Raji (cell line): ENCODE data around the gene IFT80.

Experiments used
- POLR2A ChIP-seq: IDR thresholded peaks from 2 replicates; pipeline ENCODE4 v1.6.1; 2011; ENCODE audit warnings: low read depth, low read length, control low read depth; ENCODE audit not compliant: insufficient read depth

Gene IFT80

DNA sequence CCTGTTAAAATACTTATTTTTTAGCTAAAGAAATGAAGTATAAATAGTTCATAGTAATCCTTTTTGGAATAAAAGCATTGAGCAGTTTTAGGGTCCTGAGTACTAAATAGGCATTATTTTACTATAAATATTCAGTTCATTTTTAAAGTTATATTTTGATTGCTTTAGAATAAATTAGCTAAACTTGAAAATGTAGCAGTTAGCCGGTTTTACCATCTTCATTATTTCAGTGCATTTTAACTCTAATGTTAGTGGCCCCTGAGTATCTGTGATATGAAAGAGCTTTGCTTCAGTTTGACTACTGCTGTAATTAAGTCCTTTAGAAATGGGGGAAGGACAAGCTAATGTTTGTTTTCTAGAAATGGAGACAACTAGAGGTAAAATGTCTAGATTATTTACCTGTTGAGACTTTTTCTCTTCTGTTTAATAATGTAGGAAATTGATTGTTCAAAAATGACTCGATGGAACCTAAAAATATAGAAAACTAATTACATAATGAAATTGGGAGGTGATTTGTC, 4.1 kb upstream of the IFT80 start:
- no peak for TF ChIP-seq POLR2A

DNA sequence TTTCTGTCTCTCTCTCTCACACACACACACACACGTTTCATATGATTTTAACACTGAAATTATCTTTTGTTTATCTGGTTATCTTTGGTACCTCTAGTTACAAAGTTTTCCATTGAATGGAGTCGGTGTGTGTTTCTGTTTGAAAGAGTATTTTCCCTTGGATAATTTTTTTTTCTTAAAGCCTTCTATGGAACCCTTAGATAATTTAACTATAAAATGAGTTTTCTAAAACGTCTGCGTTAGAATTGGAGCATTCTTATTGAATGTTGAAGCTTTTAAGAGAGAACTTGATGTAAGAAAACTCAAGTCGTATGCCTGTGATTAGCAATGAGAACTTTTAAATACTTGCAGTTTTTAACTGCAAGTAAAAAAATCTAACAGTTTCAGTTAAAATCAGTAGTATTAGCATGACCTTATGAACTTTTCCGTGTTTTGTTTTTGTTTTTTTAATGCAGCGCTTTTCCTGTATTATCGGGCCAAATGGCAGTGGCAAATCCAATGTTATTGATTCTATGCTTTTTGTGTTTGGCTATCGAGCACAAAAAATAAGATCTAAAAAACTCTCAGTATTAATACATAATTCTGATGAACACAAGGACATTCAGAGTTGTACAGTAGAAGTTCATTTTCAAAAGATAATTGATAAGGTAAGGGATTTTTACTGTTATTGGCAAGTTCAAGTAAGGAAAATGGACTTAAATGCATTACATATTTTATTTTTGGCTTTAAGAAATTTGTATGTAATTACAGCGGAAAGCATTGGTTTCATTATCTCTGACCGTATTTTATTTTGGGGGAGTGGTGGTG, 3.4 kb upstream of the IFT80 start:
- no peak for TF ChIP-seq POLR2A

DNA sequence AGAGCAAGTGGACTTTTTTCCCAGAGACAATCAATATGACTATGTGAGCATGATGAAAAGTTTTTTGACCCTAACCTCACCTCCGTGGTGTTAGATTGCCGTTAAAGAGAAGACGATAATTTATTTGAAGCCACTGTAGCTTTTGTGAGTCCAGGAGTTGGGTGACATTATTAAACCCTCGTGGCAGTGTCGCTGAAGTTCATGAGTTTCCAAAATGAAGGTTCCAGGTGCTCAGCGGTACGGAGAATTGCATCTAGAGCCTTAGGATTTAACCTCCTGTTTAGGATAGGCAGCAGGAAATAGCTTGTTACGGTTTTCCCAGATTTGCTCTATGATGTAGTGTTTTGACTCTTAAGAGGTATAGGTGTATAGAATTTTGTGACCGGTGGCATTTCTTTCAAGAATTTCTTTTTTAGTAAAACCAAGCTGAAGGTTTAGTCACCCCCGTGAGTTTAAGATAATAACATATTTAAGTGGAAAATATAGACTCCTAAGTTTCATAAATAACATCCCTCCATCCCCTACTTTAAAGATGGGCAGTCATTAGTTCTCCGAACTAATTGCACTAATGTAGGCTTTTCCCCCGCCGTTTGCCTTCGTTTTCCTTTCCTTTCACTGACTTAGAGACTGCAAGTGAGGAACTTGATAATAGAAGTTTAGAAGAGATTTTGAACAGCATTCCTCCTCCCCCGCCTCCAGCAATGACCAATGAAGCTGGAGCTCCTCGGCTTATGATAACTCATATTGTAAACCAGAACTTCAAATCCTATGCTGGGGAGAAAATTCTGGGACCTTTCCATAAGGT, 2.5 kb upstream of the IFT80 start:
- TF ChIP-seq POLR2A = no peak

DNA sequence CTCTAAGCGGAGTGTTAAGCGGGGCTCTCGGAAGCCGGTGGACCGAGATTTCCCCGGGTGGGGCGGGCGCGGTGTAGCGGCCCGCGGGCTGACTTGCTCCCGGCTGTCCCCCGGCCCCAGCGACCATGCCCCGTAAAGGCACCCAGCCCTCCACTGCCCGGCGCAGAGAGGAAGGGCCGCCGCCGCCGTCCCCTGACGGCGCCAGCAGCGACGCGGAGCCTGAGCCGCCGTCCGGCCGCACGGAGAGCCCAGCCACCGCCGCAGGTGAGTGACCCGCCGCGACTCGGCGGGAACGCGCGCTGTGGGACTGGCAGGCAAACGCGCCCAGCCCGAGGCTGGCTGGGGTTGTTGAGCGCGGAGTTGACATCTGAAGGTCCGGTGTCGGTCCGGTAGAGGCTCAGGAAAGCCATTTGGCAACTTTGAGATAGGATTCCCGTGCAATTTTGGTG, 1.7 kb upstream of the IFT80 start:
- TF ChIP-seq POLR2A = no peak

DNA sequence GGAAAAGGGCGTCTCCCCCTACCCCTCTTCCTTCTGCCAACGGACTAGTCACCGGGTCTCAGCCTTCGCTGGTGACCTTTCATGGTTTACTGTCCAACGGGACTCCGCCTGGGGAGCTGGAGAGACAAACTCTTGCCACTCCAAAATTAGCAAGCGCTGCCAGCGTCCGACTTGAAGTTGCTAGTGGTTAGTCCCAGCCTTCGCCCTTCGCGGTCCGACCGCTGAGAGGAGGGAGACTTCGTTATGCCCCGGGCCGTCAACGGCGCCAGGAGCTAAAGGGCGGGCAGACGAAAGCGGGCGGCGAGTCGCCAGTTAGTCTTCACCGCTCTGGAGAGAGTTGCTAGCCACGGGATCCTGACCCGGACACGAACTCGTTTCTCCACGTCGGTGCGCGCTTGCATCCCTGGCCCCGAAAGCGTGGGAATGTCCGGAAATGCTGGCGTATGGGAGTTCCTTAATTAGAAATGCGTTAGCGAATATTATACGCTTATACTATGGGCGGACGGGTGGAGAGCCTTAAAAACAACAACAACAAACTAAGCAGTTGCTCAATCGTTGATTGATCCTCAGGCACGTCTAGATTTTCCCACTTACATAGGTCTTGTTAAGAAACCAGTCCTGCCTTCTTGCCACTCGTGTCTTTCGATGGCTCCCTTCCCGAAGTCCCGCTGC, 1.1 kb upstream of the IFT80 start:
- TF ChIP-seq POLR2A = no peak

DNA sequence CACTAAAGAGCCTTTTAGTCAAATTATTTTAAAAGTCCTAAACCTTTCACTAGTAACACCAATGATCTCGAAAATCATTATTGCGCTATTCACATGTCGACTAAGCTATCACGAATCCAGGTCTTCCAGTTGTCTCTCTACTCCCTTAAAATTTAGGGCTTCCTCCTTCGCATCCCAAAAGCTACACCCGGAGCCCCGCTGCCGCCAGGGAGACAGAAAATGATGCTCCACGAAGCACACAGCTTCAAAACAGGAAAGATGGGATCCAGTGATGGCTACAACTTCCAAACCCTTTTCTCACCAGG, 253 bp downstream of the IFT80 start:
- TF ChIP-seq POLR2A = no peak

DNA sequence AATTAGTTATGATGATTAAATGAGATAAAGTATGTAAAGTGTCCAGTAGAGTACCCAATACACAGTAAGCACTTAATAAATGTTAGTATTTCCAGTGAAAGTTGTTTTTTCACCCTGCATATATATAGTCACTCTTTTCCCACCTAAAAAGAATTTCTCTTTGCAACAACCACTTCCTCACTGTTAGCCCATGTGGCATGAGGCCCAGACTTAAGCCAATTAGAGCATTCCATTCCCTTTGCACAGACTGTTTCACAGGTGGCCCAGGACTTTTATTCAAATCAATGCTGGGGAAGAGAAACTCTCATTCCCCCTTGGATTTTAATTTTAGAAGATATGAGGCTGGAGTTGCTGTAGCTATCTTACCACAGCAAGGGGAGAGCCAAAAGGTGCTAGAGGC, 3.7 kb downstream of the IFT80 start:
- TF ChIP-seq POLR2A = no peak

DNA sequence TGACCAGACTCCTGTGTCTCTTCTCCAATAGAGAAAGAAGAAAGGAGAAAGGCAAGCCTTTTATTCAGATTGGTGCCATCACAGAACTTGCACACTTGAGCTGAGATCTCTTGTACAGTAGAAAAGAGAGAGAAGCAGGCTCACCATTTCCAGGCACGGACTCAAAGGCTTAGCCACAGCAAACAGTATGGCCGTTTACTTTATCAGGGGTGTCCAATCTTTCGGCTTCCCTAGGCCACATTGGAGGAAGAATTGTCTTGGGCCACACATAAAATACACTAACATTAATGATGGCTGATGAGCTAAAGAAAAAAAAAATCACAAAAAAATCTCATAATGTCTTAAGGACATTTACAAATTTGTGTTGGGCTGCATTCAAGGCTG, 5.0 kb downstream of the IFT80 start:
- no peak for TF ChIP-seq POLR2A

DNA sequence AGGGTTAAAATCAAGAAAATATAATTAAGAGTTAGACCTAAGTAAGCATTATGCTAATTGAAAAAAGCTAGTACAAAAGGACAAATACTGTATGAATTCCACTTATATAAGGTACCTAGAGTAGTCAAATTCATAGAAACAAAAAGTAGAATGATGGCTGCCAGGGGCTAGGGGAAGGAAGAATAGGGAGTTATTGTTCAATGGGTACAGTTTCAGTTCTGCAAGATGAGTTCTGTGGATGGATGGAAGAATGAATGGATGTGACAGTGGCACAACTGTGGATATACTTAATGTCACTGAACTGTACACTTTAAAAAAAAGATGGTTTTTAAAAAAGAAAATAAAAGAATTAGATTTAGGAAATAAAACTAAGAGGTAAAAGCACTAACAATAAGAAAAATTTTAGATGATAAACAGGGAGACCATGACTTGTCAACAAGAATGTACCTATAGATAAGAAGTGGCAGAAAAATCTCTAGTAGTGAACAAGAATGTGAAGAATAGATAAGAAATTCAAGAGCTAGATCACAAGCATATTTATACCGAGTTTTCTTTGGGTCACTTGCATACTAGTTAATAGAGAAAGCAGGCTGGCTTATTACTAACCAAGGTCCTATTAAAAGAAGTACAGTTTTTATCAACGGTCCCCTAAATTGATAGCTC, 5.5 kb downstream of the IFT80 start:
- no peak for TF ChIP-seq POLR2A

DNA sequence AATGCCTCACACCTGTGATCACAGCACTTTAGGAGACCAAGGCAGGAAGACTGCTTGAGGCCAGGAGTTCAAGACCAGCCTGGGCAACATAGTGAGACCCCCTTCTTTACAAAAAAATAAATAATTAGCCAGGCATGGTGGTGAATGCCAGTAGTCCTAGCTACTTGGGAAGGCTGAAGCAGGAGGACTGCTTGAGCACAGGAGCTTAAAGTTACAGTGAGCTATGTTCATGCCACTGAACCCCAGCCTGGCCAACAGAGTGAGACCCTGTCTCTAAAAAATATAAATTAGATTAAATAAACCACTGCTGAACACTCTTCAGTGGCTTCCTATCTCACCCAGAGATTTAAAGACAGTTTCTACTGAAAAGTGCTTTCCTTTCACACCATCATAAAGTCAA, 6.2 kb downstream of the IFT80 start:
- TF ChIP-seq POLR2A = no peak

DNA sequence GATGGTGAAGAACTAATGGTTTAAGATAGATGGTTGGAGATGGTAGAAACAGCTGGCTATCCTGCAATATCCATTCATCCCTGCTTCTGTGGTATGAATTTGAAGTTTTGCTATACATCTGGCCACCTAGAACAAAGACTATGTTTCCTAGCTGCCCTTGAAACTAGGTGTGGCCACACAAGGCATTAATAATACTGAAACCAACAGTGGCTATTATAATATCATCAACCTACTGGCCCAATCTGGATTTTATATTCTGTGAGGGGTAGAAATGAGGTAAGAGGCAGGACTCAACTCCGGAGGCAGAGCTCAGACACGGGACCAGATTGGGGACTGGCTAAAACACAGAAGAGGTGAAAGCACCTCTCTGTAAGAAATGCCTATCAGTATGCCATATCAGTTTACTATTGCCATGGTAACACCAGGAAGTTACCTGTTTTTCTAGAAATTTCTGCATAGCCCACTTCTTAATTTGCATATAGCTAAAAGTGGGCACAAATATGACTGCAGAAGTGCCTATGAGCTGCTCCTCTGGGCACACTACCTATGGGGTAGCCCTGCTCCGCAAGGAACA, 8.4 kb downstream of the IFT80 start:
- TF ChIP-seq POLR2A = no peak

DNA sequence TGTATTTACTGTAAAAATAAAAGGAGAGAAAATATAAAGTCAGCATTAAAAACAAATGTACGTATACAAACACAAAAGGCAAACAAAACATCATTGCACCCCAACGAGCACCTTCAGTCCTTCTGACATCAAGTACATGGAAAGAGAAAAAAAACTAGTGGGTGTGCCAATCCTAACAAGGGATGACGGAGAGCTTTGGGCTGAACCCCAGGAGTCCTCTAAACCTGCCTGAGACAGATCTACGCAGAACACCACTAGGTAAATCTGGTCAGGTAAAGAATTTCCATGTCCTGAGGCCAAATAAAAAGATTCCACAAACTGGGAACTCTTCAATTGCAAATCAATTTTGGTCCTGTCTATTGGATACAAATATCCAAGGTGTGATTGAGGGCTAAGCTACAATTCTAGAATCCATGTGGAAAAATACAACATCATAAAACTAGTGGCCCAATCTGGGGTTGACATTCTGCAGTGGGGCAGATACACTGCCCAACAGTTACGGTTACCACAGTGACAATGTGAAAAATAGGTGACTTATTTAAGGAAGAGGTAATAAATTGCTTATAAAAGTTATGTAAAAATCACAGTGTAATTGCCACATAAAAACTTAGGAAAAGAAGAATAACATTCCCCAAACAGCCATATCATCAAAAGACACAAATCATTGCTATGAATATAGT, 14.2 kb downstream of the IFT80 start:
- TF ChIP-seq POLR2A = no peak

DNA sequence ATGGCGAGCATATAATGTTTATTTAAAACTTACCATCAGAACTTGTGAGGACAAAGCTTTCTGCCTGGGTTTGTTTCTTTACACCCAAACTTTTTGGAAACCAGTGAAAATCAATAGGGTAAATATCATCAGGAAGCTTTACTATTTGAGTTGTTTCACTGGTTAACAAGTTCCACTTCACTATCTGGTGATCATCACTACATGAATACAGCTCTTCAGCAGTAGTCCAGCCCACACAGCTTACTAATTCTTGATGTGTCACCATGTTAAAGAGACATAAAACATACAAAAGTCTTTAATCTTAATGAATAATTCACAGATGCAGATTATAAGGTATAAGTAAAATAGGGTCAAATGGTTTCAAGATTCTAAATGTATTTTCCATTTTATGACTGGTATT, 17.6 kb downstream of the IFT80 start:
- no peak for TF ChIP-seq POLR2A

DNA sequence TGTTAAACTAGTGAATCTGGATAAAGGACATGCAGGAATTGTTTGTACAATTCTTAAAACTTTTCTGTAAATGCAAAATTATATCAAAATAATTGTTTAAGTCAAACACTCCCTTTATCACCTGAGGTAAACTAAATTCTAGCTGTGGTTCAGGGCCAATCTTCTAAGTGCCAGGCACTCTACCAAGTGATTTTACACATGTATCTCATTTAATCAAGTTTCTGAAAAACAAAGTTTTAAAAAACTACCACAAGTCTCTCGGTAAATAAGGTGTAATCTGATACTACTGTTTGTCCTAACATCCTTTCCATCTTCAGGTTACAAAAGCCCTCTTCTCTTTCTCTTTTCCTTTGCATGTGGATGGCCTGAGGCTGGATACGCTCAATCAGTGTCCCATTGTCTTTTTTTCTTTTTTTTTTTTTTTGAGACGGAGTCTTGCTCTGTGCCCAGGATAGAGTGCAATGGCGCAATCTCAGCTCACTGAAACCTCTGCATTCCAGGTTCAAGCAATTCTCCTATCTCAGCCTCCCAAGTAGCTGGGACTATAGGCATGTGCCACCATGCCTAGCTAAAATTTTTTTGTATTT, 19.3 kb downstream of the IFT80 start:
- no peak for TF ChIP-seq POLR2A
